HEK293 (cell line): Measurements from ENCODE around the gene LDLRAD2.

ENCODE experiments used
- BCL11A ChIP-seq: fragments of 450-650 bp; formaldehyde crosslinking; IDR thresholded peaks from 2 replicates; pipeline ENCODE4 v1.5.1; 2016; ENCODE audit warnings: low read depth, missing biosample characterization, missing genetic modification characterization
- YY1 ChIP-seq: fragments of 450-650 bp; formaldehyde crosslinking; IDR thresholded peaks from 2 replicates; pipeline ENCODE4 v1.5.1; 2018; ENCODE audit warnings: missing biosample characterization, missing genetic modification characterization
- ZNF138 ChIP-seq: fragments of 450-650 bp; formaldehyde crosslinking; IDR thresholded peaks from 2 replicates; pipeline ENCODE4 v1.5.1; 2016; ENCODE audit warnings: missing biosample characterization, missing genetic modification characterization, borderline replicate concordance
- ZNF416 ChIP-seq: fragments of 450-650 bp; formaldehyde crosslinking; IDR thresholded peaks from 2 replicates; pipeline ENCODE4 v1.5.1; 2016; ENCODE audit warnings: missing biosample characterization, missing genetic modification characterization
- ZNF555 ChIP-seq: fragments of 450-650 bp; formaldehyde crosslinking; conservative IDR thresholded peaks from 2 replicates; pipeline ENCODE4 v1.5.1; 2017; ENCODE audit warnings: missing biosample characterization, mild to moderate bottlenecking, missing genetic modification characterization, inconsistent platforms
- TF ChIP-seq, protein P1 (sequence below): fragments of 450-650 bp; formaldehyde crosslinking; IDR thresholded peaks from 2 replicates; pipeline ENCODE4 v1.5.1; 2016; ENCODE audit warnings: missing biosample characterization, missing genetic modification characterization
- TF ChIP-seq, protein P2 (sequence below): fragments of 450-650 bp; formaldehyde crosslinking; IDR thresholded peaks from 2 replicates; pipeline ENCODE4 v1.5.1; 2016; ENCODE audit warnings: missing biosample characterization, missing genetic modification characterization

DNA sequence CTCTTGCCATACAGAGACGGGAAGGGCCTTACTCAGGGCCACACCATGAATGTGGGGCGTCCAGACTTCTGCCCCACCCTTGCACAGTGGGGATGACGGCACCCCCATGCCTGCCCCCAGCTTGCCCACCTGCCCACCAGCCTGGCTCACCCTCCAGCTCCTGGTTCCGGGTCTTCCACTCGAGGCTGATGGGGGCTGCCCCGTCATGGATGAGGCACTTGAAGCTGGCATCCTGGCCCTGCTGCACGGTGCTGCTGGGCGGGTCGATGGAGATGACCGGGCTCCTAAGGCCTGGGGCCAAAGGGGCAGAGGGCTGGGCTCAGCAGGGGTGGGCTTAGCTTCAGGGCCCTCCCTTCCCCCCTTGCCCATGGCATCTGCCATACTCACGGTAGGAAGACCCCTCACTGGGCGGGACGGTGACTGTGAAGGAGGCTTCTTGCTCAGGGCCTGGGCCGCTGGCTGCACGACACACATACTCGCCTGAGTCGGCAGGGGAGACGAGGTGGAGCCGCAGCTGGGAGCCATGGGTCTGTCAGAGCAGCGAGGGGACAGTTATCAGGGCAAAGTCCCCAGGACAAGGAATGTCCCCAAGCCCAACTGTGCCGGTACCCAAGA lies 29.9 kb downstream of the LDLRAD2 start:
- TF ChIP-seq BCL11A (no peak), ZNF138 (tag by site-specific recombination) (no peak), YY1 (tag by site-specific recombination) (no peak), ZNF555 (tag by site-specific recombination) (no peak), ZNF416 (tag by site-specific recombination) (no peak)
- TF ChIP-seq, protein P1, sequence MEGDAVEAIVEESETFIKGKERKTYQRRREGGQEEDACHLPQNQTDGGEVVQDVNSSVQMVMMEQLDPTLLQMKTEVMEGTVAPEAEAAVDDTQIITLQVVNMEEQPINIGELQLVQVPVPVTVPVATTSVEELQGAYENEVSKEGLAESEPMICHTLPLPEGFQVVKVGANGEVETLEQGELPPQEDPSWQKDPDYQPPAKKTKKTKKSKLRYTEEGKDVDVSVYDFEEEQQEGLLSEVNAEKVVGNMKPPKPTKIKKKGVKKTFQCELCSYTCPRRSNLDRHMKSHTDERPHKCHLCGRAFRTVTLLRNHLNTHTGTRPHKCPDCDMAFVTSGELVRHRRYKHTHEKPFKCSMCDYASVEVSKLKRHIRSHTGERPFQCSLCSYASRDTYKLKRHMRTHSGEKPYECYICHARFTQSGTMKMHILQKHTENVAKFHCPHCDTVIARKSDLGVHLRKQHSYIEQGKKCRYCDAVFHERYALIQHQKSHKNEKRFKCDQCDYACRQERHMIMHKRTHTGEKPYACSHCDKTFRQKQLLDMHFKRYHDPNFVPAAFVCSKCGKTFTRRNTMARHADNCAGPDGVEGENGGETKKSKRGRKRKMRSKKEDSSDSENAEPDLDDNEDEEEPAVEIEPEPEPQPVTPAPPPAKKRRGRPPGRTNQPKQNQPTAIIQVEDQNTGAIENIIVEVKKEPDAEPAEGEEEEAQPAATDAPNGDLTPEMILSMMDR (tag by site-specific recombination) = no peak
- TF ChIP-seq, protein P2, sequence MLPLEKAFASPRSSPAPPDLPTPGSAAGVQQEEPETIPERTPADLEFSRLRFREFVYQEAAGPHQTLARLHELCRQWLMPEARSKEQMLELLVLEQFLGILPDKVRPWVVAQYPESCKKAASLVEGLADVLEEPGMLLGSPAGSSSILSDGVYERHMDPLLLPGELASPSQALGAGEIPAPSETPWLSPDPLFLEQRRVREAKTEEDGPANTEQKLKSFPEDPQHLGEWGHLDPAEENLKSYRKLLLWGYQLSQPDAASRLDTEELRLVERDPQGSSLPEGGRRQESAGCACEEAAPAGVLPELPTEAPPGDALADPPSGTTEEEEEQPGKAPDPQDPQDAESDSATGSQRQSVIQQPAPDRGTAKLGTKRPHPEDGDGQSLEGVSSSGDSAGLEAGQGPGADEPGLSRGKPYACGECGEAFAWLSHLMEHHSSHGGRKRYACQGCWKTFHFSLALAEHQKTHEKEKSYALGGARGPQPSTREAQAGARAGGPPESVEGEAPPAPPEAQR (tag by site-specific recombination) = no peak
